Omental fat pad (tissue), 4 donors: Measurements from ENCODE around the gene PTPRD. TPM values are rescaled to one million over a fixed set of nuclear protein-coding genes. Genes with fewer than 3 reads are reported as not detected.

Experiments
- ATAC-seq: fragments of 150-250 bp; one replicate; pipeline ENCODE4 v1.9.1; 2016; ENCODE audit warnings: mild to moderate bottlenecking, moderate library complexity; ENCODE audit not compliant: low FRiP score
- DNase-seq: peaks from one replicate; pipeline ENCODE4 v3.0.0-alpha.2; 2019; ENCODE audit warnings: low spot score
- CTCF ChIP-seq, 3 donors: fragments of 450-650 bp; IDR thresholded peaks; one replicate each; pipeline ENCODE4 v1.5.1; 2016 to 2017; ENCODE audit warnings: antibody characterized with exemption in 3 of 3, mild to moderate bottlenecking in 3 of 3, moderate library complexity in 2 of 3
- total RNA-seq, 4 donors: library from RNA; depleted of rRNA; stranded (reverse); fragments of >200 nt; gene quantifications; one replicate each; pipeline ENCODE4 v1.1.0, GENCODE V29; 2016

Gene PTPRD
- total RNA-seq, 4 donors from 2014 or later, result 3.5 to 34.2 (median 11.2) TPM

GRCh38 chr9:8436786-8437185 is 2176.0 kb downstream of the PTPRD start:
- TF ChIP-seq CTCF (IDR thresholded peaks at IDR 0.05), result no peak
- ATAC-seq, result no peak
- no peak for DNase-seq

- ATAC-seq, result no peak
- no peak for TF ChIP-seq CTCF (IDR thresholded peaks at IDR 0.05)
- DNase-seq, result no peak
Measured at GRCh38 chr9:8434621-8435020, 2178.2 kb downstream of the PTPRD start.

- ATAC-seq (no peak), DNase-seq (no peak)
- no peak for TF ChIP-seq CTCF (IDR thresholded peaks at IDR 0.05)
Measured at GRCh38 chr9:8432224-8432623, 2180.6 kb downstream of the PTPRD start.

- ATAC-seq (no peak), DNase-seq (no peak)
- no peak for TF ChIP-seq CTCF (IDR thresholded peaks at IDR 0.05)
Measured at GRCh38 chr9:8431505-8431904, 2181.3 kb downstream of the PTPRD start.

- no peak for DNase-seq
- no peak for TF ChIP-seq CTCF (IDR thresholded peaks at IDR 0.05)
- no peak for ATAC-seq
Measured at GRCh38 chr9:8430945-8431344, 2181.9 kb downstream of the PTPRD start.

GRCh38 chr9:8429768-8430167 is 2183.0 kb downstream of the PTPRD start:
- DNase-seq (no peak), ATAC-seq (no peak)
- no peak for TF ChIP-seq CTCF (IDR thresholded peaks at IDR 0.05)

- no peak for ATAC-seq
- no peak for TF ChIP-seq CTCF (IDR thresholded peaks at IDR 0.05)
- DNase-seq, result no peak
Measured at GRCh38 chr9:8429157-8429556, 2183.6 kb downstream of the PTPRD start.
